ENCODE data around the gene ZNF33A.
A peak's percentile ranks its signal among the peaks of the same experiment; 100 is the strongest.
"Not testable (repeated sequence)": the region's sequence is repeated elsewhere in the genome, so short reads cannot be mapped to it uniquely, and the experiment has no call there.

The ZNF33A gene

GRCh38 chr10:38010119-38010903 lies at the start of gene ZNF33A:
TSS of gene ZNF33A (plus strand) at chr10:38010675. CDS start at chr10:38012342, 1,667 bp downstream.
- peak; percentile 79 to 89 (median 81) for DNase-seq (ENCODE audit: low read depth in 3 of 3)

GRCh38 chr10:37965006-37965405 lies 45.5 kb upstream of the ZNF33A start:
- no peak for DNase-seq (ENCODE audit: low read depth in 3 of 3)

GRCh38 chr10:37972396-37972795 lies 38.1 kb upstream of the ZNF33A start:
- DNase-seq (ENCODE audit: low read depth in 3 of 3): no peak

- no peak for DNase-seq (ENCODE audit: low read depth in 3 of 3)
These were observed 35.0 kb upstream of the ZNF33A start for GRCh38 chr10:37975401-37975991.

- peak; percentile 94 to 97 (median 94) for DNase-seq (ENCODE audit: low read depth in 3 of 3)
These were observed 34.2 kb upstream of the ZNF33A start, which contains the start of gene ZNF25 for GRCh38 chr10:37976091-37976879. TSS of gene ZNF25 (minus strand) at chr10:37976647. CDS start at chr10:37971722, 4,925 bp downstream.

- no peak for DNase-seq (ENCODE audit: low read depth in 3 of 3)
These were observed 33.6 kb upstream of the ZNF33A start for GRCh38 chr10:37976880-37977203.

GRCh38 chr10:37991655-37992054 lies 18.8 kb upstream of the ZNF33A start:
- DNase-seq (ENCODE audit: low read depth in 3 of 3): no peak

GRCh38 chr10:37992083-37992482 lies 18.4 kb upstream of the ZNF33A start:
- DNase-seq (ENCODE audit: low read depth in 3 of 3): no peak

GRCh38 chr10:37998920-37999319 lies 11.6 kb upstream of the ZNF33A start:
- not testable (repeated sequence) for DNase-seq (ENCODE audit: low read depth in 3 of 3)

GRCh38 chr10:38000474-38000873 lies 10.0 kb upstream of the ZNF33A start:
- DNase-seq (ENCODE audit: low read depth in 3 of 3): not testable (repeated sequence)

- DNase-seq (ENCODE audit: low read depth in 3 of 3): no peak
These were observed 7.4 kb upstream of the ZNF33A start for GRCh38 chr10:38003026-38003425.

GRCh38 chr10:38003588-38003987 lies 6.9 kb upstream of the ZNF33A start:
- DNase-seq (ENCODE audit: low read depth in 3 of 3): no peak

GRCh38 chr10:38007551-38007950 lies 2.9 kb upstream of the ZNF33A start:
- DNase-seq (ENCODE audit: low read depth in 3 of 3): no peak

- DNase-seq (ENCODE audit: low read depth in 3 of 3): no peak
These were observed 2.5 kb upstream of the ZNF33A start for GRCh38 chr10:38007991-38008390.

GRCh38 chr10:38016354-38016753 lies 5.9 kb downstream of the ZNF33A start:
- DNase-seq (ENCODE audit: low read depth in 3 of 3): no peak

- not testable (repeated sequence) for DNase-seq (ENCODE audit: low read depth in 3 of 3)
These were observed 8.6 kb downstream of the ZNF33A start for GRCh38 chr10:38019124-38019523.

- DNase-seq (ENCODE audit: low read depth in 3 of 3): no peak
These were observed 14.8 kb downstream of the ZNF33A start for GRCh38 chr10:38025283-38025682.

GRCh38 chr10:38027986-38028385 lies 17.5 kb downstream of the ZNF33A start:
- DNase-seq (ENCODE audit: low read depth in 3 of 3): no peak

- no peak for DNase-seq (ENCODE audit: low read depth in 3 of 3)
These were observed 22.4 kb downstream of the ZNF33A start for GRCh38 chr10:38032886-38033285.

- no peak for DNase-seq (ENCODE audit: low read depth in 3 of 3)
These were observed 27.8 kb downstream of the ZNF33A start for GRCh38 chr10:38038107-38038931.

- DNase-seq (ENCODE audit: low read depth in 3 of 3): no peak
These were observed 28.4 kb downstream of the ZNF33A start for GRCh38 chr10:38038932-38039245.

- no peak for DNase-seq (ENCODE audit: low read depth in 3 of 3)
These were observed 33.0 kb downstream of the ZNF33A start for GRCh38 chr10:38043516-38043915.

Data from stimulated activated CD4-positive, alpha-beta T cell treated with anti-CD3 and anti-CD28 coated beads, TNF-alpha, amount 100 ng/mL, for 24 hours (primary cell).